OCI-LY7 (cell line): ENCODE results near the gene NUP188.
"Not testable (repeated sequence)": the region's sequence is repeated elsewhere in the genome, so short reads cannot be mapped to it uniquely, and the experiment has no call there.

Source experiments
- EZH2phosphoT487 ChIP-seq: fragments of 200-600 bp; sonication (generic); IDR thresholded peaks from 2 replicates; pipeline ENCODE4 v1.6.1; 2018; ENCODE audit warnings: low read depth, borderline replicate concordance, mild to moderate bottlenecking, mixed run types, antibody characterized with exemption, low read length, moderate library complexity, mixed read lengths
- TF ChIP-seq, protein P1 (sequence below): fragments of 200-600 bp; sonication (generic); conservative IDR thresholded peaks from 2 replicates; pipeline ENCODE4 v1.5.1; 2014; ENCODE audit warnings: mild to moderate bottlenecking, antibody characterized with exemption, low read length, moderate library complexity, mixed read lengths

GRCh38 chr9:129035838-129036237 is 88.3 kb downstream of the NUP188 start:
- TF ChIP-seq, protein P1, sequence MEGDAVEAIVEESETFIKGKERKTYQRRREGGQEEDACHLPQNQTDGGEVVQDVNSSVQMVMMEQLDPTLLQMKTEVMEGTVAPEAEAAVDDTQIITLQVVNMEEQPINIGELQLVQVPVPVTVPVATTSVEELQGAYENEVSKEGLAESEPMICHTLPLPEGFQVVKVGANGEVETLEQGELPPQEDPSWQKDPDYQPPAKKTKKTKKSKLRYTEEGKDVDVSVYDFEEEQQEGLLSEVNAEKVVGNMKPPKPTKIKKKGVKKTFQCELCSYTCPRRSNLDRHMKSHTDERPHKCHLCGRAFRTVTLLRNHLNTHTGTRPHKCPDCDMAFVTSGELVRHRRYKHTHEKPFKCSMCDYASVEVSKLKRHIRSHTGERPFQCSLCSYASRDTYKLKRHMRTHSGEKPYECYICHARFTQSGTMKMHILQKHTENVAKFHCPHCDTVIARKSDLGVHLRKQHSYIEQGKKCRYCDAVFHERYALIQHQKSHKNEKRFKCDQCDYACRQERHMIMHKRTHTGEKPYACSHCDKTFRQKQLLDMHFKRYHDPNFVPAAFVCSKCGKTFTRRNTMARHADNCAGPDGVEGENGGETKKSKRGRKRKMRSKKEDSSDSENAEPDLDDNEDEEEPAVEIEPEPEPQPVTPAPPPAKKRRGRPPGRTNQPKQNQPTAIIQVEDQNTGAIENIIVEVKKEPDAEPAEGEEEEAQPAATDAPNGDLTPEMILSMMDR = not testable (repeated sequence)
- TF ChIP-seq EZH2phosphoT487 = not testable (repeated sequence)
